NT2/D1 (cell line): ENCODE data around the gene SAE1.

Experiments used
- DNase-seq: peaks from one replicate; pipeline ENCODE4 v3.0.0-alpha.2; 2011; ENCODE audit warnings: low read depth, low spot score
- H3K27me3 ChIP-seq: 2 replicates; pipeline ENCODE4 v1.6.0; 2011; ENCODE audit warnings: mild to moderate bottlenecking; ENCODE audit not compliant: insufficient read length, insufficient read depth
- H3K36me3 ChIP-seq: 2 replicates; pipeline ENCODE4 v1.6.1; 2011; ENCODE audit warnings: mild to moderate bottlenecking, low read length, mixed read lengths; ENCODE audit not compliant: insufficient read depth, insufficient read length
- H3K4me1 ChIP-seq: 2 replicates; pipeline ENCODE4 v1.5.1; 2011; ENCODE audit not compliant: insufficient read depth, insufficient read length
- H3K4me3 ChIP-seq: 2 replicates; pipeline ENCODE4 v1.5.1; 2011; ENCODE audit warnings: low read depth; ENCODE audit not compliant: insufficient read length
- H3K9ac ChIP-seq: 2 replicates; pipeline ENCODE4 v1.6.0; 2011; ENCODE audit warnings: low read depth; ENCODE audit not compliant: insufficient read length
- H3K9me3 ChIP-seq: 2 replicates; pipeline ENCODE4 v1.5.1; 2011; ENCODE audit warnings: mild to moderate bottlenecking, low read length; ENCODE audit not compliant: insufficient read depth
- SUZ12 ChIP-seq: IDR thresholded peaks from 2 replicates; pipeline ENCODE4 v1.6.1; 2011; ENCODE audit not compliant: insufficient read length, insufficient read depth; ENCODE audit errors: extremely low read depth
- YY1 ChIP-seq: IDR thresholded peaks from 2 replicates; pipeline ENCODE4 v1.6.1; 2011; ENCODE audit not compliant: insufficient read length, insufficient read depth
- ZNF274 ChIP-seq: IDR thresholded peaks from 2 replicates; pipeline ENCODE4 v1.6.1; 2011; ENCODE audit warnings: mild to moderate bottlenecking, low read depth, low read length

The SAE1 gene

DNA sequence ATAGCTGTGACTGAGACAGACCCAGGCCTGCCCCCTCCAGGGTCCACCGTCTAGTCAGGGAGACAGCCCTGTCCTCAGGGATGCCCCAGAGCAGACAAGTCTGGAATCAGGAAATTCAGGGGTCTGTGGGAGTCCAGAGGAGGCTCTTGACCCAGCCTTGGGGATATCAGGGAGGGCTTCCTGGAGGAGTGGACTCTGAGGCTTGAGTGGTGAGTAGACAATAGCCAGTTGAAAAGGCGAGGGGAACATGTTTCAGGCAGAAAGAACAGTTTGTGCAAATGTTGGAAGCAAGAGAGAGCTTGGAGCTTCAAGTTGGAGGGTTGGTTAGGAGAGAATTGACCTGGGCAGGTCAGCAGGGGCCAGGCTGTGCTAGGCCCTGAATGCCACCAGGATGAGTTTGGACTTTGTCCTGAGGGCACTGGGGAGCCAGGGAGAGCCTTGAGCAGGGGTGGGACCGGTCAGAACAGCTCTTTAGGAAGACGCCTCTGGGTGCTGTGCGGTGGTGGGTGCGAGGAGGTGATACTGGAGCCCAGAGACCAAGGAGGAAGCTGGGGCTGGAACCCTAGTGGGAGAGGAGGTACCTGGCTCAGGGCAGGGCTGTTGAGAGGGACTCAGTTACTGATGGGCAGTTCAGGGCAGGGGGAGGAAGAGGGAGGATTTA lies 128.4 kb downstream of the SAE1 start:
- no peak for DNase-seq
- TF ChIP-seq YY1 (no peak), ZNF274 (no peak), SUZ12 (no peak)
- H3K4me1 ChIP-seq: peaks cover 14% of the 10 kb centered on the region
- H3K9me3 ChIP-seq: no peaks in the 10 kb centered on the region
- H3K4me3 ChIP-seq: no peak overlapping the region
- H3K36me3 ChIP-seq: peaks cover 45% of the 10 kb centered on the region
- peak overlapping the region; percentile 84 for H3K9ac ChIP-seq
- H3K27me3 ChIP-seq: no peaks in the 10 kb centered on the region
